Measurements from ENCODE around the gene C1QTNF9B.

- no peak for TF ChIP-seq POLR2A (IDR thresholded peaks at IDR 0.05)
- no peak for TF ChIP-seq CTCF (IDR thresholded peaks at IDR 0.05)
These were observed 5.9 kb upstream of the C1QTNF9B start for GRCh38 chr13:23902975-23903905.
